Hypothalamus (tissue), 51 donors: Measurements from ENCODE around the gene STX7.

Source experiments
- DNase-seq, 51 donors: peaks; one replicate each; lab custom pipeline; 2025; lab: John Stamatoyannopoulos, UW

STX7 gene

DNA sequence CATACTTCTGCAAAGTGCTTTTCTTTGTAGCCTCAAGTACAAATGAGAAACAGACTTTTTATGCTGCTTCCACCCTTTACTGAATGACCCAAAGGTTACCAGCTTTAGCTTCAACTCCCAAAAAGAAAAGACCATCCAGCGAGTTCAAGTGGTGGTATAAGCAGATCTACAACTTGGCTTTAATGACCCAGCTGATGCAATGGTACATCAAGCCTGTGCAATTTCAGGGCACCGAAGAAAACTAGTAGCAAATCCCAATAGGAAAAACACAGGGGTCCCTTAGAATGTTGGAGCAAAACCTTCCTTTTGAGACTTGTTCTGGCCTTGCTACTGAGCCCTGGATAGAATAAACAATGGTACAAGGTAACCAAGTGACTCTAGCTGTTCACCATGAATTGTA, 33.8 kb downstream of the STX7 start:
- no peak for DNase-seq

DNA sequence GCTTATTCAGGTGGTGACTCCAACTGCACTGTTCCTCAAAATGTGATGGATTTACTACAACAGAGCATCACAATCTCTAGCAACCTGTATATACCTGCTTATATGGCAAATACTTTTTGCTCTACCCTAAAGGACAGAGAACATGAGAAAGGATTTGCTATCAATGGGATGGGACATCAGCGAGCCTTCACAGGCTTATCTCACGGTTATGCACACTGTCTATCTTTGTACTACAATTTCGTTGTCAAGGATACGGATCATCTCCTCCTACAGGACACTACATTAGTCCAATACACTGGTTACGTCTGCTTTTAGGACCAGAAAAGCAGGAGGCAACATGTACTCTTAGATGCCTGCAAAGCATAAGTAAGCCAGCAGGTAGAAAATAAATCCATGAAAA, 34.2 kb downstream of the STX7 start:
- DNase-seq: no peak

DNA sequence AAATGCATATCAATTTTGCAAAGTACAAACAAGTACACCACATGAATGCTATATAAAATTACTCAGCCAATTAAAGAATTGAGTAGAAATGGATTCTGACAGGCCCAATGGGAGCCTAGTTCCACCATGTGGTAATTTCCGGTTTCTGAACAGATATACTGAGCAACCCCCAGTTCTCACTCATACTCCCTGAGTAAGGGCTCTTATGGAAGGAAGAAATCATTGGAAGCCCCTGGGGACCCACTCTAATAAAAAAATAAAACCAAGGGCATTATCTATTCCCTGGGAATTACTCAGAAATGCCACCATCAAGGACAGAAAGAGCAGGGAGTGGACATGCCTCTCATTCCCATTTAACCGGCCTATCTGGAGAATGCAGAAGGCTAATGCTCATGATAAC, 34.6 kb downstream of the STX7 start:
- DNase-seq: no peak

DNA sequence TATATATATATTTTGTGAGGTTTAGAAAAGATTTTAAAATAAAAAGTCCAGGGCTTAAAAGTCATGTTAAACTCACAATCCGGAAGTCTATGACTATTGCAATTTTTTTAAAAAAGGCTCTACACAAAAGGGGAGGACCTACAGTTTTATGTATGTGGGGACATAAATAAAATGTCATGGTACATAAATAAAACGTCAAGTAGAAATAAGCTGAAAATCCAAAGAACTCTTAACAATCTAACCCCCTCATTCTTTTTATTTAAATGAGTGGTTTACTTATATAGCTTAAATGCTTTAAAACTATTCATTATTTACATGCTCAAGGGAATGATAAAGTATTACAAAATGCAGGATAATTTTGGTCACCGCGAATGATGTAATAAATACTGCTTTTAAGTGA, 36.2 kb downstream of the STX7 start:
- DNase-seq: no peak

DNA sequence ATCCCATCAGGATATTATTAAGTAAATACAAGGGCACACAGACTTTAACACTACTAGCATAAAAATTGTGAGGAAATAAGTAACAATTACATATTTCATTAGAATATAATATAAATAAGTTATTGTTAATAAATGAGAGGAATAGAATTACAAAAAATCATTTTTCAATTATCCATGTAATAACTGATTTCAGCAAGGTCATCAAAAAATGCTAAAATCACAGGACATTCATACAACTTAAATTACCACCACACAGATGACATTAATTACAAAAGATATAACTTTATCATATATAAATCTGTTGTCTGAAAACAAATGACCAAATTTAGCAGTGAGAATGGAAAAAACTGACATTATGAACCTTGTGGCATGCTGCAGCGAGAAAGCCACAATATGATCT, 37.0 kb downstream of the STX7 start:
- DNase-seq: no peak

DNA sequence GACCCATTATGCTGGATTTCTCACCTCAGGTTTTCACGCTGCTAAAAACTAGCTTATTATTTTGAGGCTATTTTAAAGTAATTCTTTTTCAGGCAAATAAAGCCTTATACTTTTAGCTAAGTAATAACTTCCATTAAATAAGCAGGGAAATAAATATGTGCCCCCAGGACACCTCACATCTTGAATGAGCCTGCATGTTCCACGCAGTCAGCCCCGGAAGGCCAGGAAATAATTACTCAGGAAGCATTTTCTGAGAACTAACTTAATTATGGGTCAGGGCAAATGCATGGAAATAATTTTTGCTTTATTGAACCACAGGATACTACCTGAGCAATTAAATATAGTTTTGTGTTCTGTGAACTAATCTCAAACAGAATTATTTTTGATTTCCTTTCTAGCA, 41.1 kb downstream of the STX7 start:
- no peak for DNase-seq

DNA sequence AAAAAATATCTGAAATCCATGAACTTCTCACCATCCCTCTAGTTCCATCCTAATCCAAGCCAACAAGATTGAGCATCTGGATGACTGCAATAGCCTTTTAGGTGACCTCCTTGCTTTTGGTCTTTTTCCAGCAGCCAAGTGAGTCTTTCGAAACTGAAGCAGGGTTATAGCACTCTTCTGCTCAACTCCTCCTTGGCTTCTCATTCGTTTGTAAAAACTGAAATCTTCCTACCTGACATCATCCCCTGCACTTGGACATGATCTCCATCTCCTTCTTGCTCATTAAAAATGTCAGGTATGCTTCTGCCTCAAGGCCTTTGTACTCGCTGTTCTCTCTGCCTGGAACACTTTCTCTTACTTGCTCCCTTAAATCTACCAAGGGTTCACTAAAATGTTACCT, 46.0 kb downstream of the STX7 start:
- no peak for DNase-seq

DNA sequence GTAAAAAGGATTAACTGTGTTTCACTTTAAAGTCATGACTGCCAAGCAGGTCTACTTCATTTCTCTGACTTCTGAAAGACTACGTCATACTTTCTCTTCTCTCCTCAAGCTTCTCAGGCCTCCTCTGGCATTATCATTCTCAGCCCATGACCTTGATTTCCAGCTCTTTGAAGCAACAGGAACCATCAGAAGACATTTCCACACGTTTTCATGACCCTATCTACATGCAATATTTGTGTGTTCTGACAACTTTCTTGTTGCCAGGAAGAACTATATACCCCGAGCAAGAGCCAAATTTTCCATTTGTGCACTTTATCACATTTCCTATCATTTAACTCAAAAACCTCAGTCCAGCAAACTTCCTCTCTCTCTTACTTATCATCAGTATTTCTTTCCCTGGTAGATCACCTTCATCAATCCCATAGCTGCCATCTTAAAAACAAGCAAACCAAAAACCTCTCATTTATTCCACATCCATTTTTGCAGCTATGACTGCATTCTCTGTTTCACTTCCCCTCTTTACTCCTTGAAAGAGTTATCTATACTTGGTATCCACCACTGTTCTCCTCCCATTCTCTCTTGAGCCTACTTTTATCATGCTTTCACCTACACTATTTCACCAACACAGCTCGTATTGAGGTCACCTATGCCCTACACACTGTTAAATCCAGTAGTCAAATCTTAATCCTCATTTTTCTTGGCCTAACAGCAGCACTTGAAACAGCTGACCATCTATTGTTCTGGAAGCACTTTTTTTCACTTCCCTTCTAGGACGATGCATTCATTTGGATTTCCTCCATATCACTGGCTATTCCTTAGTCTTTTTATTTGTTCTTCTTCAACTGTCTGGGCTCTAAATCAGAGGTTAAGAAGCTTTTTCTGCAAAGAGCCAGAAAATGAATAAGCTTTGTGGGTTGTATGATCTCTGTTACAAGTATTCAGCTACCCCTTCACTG, 47.1 kb downstream of the STX7 start:
- no peak for DNase-seq

DNA sequence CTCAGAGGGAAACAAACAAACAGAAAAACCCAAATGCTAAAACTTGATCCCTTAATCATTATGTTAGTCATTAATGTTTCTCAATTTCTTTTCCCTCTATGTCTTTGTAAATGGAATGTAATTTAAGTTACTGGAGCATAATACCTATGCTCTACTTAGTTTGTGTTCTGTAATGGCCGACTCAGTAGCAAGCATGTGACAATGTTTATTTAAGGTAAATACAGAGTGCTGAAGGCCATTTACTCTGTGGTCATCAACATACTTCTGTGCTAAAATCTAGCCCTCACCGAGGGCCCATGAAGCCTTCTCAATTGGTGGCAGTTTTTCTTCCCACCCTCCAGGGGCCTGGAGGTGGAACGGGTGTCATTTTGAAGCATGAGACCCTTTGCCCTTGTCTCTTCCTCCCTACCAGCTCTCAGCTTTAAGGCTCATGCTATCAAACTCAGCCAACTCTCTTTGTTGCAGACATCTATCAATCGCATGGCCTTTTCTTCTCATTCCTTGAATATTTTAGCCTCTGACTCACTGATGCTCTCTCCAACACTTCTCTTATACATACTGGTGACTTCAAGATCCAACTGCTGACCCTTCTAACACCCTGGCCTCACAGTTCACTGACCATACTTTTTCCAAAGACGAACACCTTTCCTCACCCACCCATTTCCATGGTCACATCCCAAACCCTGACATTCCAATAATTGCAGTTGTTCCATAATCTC, 48.2 kb downstream of the STX7 start:
- no peak for DNase-seq

DNA sequence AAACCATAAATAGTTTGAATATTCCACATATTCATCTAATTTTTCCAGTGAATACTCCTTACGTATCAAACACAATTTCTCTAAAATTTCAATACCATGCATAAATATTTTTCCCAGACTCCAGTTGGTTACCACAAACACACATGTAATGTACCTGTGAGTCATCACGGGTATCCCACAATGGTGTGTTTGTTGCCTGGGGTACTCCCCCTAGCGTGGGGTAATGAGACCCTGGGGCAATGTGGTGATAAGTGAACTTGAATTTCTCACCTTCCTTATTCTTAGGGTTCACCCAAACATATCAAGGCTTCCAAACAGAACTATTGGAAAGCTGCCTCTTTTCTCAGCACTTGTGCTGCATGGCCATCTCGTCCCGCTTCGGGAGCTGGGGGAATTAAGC, 51.0 kb downstream of the STX7 start:
- no peak for DNase-seq

DNA sequence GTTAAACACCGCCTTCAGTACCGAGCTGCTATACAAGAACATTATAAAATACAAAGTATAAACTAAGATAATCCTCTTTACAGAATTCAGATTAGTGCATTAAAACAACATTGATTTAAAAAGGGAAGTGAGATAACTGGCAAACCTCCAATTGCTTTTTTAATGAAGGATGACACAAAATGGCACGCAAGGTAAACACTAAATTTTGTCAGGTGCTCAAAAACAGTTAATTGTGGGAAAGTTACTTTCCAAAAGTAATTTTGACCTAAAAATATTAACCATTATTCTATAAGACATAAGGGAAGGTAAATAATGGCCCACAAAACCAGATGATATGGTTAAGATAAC, 53.3 kb downstream of the STX7 start:
- no peak for DNase-seq

DNA sequence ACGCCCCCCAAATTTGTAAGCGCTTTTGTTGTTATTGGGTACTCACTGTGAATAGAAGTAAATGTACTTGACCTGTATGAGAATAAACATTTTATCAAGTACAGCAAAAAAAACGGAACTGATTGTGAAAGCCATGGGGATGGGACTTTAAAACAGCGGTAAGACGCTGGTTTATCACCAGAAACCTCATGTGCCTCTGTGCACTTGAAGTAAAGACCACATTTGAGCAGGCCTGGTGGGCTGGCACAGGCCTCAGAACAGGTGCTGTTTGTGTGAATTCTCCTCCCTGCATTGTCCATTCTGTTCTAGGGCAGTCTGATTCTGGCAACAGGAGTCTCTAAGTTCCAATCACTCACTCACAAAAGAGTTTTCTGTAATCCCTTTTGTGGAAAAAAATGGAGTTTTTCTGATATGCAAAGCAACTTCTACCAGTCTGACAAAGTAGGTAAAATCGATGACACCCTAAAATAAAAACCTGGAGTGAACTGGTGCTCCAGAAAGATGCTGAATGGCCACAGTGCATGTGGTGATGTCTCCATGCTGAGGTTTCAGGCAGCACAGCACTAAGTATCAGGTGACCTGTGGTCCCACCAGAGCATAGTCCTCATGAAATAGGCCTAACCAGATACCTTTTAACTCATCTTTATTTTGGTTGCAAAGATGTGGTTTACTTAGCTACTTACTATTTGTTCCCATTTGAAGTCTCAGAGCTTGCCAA, 53.9 kb downstream of the STX7 start:
- DNase-seq: no peak

DNA sequence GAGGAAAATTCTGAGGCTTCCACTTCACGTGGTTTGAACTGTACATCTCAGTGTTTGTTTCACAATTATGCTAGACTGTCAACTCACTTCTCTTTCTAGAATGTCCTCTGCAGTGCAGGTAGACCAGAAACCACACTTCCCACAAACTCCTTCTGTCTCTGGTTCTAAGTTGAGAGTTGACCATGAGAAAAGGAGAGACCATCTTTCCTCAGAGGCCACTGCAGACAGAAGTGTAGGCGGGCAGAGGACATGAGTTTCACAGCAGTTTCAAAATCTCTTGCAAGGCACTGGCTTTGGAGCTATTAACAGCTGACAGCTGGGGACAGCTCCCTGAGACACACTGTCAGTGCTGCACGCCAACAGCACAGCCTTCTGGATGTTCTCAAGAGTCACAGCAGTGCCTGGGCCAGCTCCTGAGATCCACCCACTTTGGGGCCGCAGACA, 56.2 kb downstream of the STX7 start:
- DNase-seq: peak in 1 of 51 donors; percentile 0

DNA sequence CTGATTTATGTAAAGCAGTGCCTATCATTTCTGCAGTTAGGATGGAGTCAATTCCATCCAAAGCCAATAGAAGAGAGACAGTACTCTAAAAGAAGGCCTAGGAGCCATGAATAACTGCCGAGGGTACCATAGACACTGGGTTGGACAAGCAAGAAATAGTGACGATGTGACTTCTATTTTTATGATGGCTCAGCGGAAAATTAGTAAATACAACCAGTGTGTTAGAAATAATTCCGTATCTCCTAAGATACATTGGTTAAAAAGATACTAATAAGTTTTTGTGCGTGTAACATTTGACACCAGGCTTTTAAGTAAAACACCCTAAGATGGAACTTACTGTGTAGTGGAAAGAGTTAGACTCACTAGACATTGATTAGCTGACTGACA, 66.1 kb downstream of the STX7 start:
- no peak for DNase-seq

DNA sequence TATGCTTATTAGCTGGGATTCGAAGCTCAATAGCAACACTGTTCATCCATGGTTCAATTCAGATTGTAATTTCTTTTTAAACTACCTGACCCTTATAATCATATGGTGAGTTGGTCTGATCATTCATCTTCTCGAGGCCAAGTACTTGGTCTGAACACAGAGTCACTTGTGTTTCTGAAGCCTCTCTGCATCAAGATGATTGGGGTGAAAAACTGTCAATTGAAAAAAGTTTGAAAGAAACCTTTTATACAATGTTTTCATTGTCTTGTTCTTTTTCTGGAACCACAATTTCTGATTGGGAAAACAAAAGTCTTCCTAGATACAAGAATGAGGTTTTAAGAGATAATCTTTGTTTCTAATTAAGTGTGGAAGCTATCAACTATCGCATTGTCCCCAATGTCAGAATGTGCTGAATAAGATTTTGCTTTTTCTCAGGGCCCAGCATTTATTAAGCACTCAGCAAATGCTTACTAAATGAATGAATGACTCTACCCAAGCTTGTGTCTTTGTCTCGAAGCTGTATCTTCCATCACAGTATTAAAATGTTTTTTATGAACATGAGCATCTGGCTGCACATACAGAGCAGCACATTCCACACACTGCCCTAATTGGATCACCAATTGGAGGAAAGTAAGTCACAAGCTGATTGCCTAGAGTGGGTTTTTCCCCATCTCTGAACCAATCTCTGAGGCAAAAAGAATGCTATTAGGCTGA, 66.6 kb downstream of the STX7 start:
- no peak for DNase-seq

DNA sequence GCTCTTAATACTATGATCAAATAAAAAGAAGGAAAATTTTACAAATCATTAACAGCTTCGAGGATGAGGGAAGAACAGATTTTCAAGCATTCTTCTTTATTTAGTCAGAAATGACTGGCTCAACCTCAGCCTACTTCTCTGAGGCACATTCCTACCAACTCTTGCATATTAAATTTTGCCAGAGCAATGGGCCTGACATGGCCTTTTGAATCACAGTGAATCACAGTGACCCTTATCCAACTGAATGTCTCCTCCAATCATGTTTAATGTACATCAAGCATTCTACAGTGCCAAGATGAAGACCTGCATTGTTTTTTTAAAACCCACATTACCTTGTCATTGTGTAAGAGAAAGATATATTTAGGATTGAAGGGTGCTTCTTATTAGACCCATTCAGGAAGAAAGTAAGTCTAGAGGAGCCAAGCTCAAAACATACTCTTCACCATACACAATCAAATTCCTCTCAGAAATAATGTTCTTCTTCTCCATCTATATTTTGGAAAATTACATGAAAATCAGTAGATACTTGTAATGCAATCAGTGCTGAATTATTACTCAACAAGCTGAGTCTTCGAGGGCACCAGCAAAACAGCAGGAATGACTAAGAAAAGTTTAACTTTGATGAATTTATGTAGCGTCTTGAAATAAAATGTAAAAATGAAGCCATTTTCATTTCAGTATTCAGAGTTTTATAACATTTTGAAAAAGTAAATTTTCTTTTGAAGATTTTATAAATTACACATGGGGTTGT, 67.5 kb downstream of the STX7 start:
- DNase-seq: no peak

DNA sequence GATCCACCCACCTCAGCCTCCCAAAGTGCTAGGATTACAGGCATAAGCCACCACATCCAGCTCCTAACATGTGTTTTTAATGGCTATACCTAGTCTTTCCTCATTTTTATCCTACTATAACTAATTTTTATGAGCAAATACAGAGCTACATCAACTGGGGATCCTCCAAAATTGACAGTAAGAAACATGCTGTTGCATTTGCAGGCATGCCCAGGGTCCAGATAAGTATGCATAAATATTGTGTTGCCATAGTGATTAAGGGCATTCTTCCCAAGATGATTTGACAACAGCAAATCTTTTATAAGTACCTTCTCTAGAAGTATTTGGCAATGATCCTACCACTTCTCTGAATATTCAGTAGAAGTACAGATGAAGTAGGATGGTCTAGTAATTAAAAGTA, 69.7 kb downstream of the STX7 start:
- no peak for DNase-seq

DNA sequence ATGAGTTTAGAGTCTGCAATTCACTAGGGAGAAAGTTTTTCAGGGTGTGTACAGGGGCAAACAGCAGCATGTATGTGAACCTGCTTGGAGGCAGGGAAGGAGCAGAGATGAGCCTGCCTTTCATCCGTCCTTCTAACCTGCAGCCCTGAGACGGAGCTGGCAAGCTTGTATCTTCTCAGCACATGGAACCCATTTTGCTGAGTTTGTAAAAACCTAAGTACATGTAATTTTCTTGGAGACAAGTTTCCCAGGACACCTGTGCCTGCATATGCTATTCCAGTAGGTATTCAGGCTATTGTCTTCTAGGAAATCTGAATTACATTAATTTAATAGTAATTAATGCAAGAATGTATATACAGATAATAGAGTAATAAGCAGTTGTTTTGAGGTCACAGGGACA, 82.8 kb downstream of the STX7 start:
- DNase-seq: no peak

DNA sequence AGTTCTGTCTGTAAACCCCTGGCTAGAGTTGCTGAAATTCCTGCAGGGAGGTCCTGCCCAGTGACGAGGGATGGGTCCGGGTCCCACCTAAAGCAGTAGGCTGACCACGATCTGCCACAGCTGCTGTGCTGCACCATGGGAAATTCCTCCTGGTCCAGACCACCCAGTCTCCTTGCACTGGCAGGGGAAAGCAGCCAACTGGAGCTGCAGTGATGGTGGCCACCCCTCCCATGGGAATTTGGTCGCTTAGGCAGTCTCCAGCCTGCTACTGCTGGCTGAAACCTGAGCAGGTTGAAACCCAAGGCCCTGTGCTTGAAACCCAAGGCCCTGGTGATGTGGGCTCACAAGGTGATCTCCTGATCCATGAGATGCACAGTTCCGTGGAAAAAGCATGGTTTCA, 87.7 kb downstream of the STX7 start:
- no peak for DNase-seq

DNA sequence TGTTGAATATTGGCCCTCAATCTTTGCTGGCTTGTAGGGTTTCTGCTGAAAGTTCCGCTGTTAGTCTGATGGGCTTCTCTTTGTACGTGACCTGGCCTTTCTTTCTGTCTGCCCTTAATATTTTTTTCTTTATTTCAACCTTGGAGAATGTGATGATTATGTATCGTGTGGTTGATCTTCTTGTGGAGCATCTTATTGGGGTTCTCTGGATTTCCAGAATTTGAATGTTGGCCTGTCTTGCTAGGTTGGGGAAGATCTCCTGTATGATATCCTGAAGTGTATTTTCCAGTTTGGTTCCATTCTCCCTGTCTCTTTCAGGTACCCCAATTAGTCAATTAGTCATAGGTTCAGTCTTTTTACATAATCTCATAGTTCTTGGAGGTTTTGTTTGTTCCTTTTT, 89.1 kb downstream of the STX7 start:
- DNase-seq: no peak
